Activated CD4-positive, alpha-beta T cell treated with anti-CD3 and anti-CD28 coated beads for 1 hour (primary cell): ENCODE data around the gene TRAPPC10.

Experiments used
- DNase-seq: peaks from one replicate; pipeline ENCODE4 v3.0.0-alpha.2; 2020

The TRAPPC10 gene

GRCh38 chr21:43982489-43983078 is 29.5 kb upstream of the TRAPPC10 start:
- no peak for DNase-seq

DNA sequence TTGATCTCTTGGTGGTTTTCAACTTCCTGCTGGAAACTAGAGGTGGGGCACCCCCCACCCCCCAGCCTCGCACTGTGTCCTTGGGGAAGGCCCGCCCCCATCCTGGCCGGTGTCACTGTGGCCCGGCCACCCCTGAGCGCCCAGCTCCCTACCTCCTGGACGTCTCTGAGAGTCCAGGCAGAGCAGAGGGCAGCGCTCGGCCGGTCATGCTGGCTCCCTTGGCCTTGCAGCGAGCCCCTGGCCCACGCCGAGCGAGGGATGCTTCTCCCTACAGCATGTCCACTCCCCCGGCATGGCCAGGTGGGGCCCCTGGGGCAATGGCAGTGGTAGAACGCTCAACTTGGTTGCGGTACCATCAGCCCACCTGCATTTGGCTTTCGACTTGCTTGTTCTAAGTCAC is 28.7 kb upstream of the TRAPPC10 start:
- DNase-seq = no peak

GRCh38 chr21:43983860-43984420 is 28.2 kb upstream of the TRAPPC10 start:
- no peak for DNase-seq

GRCh38 chr21:43984905-43985689 is 27.0 kb upstream of the TRAPPC10 start:
- no peak for DNase-seq

DNA sequence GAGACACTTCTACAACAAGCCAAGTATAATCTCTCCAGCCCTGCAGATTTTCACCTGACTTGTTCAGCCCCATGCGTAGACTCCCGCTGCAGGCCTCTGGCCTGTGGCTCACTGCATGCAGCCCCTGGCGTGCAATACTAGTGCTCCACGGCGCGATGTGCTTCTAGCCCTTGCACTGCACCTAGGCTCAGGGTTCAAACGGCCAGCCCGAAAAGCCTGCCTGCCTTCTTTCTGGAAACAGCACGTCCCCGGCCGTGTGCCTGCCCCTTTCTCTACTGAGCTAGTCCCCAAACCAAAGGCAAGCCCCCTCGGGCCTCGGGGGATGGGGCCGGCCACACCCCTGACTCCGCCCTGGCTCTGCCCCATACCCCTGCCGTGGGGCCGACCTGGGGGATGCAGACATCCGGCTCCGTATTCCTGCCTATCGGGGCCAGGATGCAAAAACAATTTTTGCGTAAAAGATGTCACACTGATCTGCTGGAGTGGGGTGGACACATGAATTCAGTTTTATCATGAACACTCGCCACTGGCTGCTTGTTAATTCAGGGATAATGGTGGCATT is 26.3 kb upstream of the TRAPPC10 start:
- DNase-seq = no peak

- DNase-seq = no peak
These were observed 25.3 kb upstream of the TRAPPC10 start for GRCh38 chr21:43986544-43987451.

- DNase-seq = no peak
These were observed 24.6 kb upstream of the TRAPPC10 start for GRCh38 chr21:43987509-43987908.

DNA sequence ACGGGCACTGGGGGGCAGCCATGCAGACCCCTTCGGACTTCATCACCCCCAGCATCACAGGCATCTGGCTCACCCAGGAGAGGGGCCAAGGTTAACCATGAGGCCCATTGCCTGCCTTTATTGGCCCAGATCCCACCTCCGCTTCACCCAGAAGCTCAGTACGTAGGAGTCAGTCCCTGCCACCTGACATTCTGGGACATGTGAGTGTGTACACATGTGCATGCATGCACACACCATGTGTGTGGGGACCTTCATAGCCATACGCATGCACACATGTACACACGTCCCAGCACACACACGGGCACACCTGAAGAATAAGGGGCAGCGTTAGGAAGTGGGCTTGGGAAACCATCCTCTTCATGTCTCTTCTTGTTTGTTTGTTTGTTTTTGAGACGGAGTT is 24.1 kb upstream of the TRAPPC10 start:
- no peak for DNase-seq

DNA sequence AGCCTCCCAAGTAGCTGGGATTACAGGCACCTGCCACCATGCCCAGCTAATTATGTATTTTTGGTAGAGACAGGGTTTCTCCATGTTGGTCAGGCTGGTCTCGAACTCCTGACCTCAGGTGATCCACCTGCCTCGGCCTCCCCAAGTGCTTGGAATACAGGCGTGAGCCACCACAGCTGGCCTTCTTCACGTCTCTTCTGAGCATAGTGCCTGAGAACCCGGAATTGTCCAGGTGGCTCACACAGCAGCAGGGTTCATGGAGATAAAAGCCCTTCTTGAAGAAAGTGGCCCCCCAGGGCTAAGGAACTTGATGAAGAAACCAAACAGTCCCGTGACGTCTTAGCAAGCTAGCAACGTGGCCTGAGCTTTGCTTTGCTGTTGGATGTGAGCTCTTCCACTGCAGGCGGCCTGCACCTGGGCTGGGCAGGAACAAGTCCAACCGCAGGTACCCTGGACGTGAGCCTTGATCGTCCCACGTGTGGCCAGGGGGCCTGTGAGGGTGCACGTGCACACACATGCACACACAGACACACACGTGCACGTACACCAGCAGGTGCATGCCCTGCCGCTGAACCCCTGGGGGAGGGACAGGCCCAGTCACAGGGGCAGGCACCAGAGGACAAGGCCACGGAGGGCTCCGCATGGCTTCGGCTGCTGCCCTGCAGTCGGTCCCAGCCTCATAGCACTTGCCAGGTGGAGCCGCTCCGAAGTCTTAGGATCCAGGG is 23.4 kb upstream of the TRAPPC10 start:
- DNase-seq = no peak

GRCh38 chr21:43989401-43989800 is 22.7 kb upstream of the TRAPPC10 start:
- DNase-seq = no peak

DNA sequence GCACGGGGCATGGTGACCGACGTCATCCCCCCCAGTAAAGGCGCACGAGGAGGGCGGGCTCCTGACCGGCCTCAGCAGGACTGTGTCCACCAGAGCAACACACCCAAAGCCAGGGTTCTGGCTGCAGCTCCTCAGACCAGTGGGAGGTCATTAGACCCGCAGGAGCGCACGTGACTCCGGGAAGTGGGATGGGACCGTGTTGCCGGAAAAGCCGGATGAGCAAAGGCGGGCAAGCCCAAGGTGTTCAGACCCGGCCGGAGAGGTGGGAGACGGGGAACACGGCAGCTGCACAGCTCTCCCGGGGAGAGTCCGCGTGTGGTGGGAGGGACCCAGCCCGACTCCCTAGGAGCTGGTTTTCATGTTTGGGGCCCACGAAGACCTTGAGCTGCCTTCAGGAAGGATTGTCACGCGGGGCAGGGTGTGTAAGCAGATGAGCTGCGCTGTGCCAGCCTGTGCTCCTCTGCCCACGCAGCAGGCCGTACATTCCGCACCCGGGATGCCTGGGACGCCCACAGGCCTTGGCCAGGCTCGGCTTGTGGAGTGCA is 20.6 kb upstream of the TRAPPC10 start:
- DNase-seq = no peak

- no peak for DNase-seq
These were observed 20.0 kb upstream of the TRAPPC10 start for GRCh38 chr21:43992121-43992520.

GRCh38 chr21:43993420-43993934 is 18.6 kb upstream of the TRAPPC10 start:
- DNase-seq = no peak

DNA sequence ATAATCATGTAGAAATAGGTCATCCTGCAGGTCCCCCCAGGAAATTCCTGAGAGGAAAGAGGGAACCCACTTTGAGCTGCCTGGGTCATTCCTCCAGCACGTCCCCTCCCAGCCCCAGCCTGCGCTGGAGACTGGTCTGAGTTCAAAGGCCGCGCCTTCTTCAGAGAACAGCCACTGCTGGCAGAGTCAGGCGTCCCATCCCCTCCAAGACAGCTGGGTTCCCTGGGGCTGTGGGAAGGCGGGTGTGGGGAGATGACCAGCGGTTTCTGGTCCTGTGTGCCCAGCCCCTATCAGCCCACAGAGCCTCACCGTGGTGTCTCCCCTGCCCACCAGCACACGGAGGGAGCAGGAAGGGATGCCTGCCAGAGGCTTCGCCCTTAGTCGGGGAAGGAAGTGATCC is 18.0 kb upstream of the TRAPPC10 start:
- DNase-seq = no peak

GRCh38 chr21:43994646-43995045 is 17.5 kb upstream of the TRAPPC10 start:
- DNase-seq = no peak

DNA sequence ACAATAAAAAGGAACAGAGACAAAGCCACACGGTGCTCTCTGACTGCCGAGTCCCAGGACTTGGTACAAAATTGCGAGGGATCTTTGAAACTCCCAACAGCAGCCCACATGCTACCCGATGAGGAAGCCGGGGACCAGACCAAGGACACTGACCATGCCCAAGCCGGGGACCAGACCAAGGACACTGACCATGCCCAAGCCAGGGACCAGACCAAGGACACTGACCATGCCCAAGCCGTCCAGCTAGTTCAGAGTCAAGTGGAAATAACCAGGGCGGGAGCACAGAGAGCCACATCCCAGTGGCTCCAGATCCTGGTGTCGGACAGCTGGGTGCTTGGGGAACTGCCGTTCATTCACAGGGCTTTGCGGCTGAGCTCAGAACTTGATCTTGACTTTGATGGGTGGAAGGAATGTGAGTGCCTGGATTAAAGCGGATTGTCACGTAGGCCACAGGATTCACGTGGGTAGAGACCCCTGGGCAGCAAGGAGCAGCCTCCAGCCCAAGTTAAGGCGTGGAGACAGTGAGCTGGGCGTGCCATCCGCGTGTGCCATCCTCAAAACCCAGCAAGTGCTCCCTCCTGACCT is 16.5 kb upstream of the TRAPPC10 start:
- DNase-seq = no peak

- DNase-seq = no peak
These were observed 14.1 kb upstream of the TRAPPC10 start for GRCh38 chr21:43997766-43998742.

- no peak for DNase-seq
These were observed 11.7 kb upstream of the TRAPPC10 start for GRCh38 chr21:44000360-44000759.

- DNase-seq = no peak
These were observed 9.6 kb upstream of the TRAPPC10 start for GRCh38 chr21:44002511-44002910.
